ENCODE results near the gene SNAI1.

GRCh38 chr20:49989234-49990065 is 6.7 kb downstream of the SNAI1 start:
- TF ChIP-seq CTCF (IDR thresholded peaks at IDR 0.05) (no peak), POLR2A (IDR thresholded peaks at IDR 0.05) (no peak)
